SJSA1 (cell line): ENCODE measurements around the gene HSD11B1. TPM values are rescaled to one million over a fixed set of nuclear protein-coding genes. Genes with fewer than 3 reads are reported as not detected.
A peak's percentile ranks its signal among the peaks of the same experiment; 100 is the strongest.

Experiments used
- DNase-seq, 2 experiments: peaks; one replicate each; pipeline ENCODE4 v3.0.0-alpha.2; 2015 to 2020; ENCODE audit warnings: low spot score in 2 of 2, low read depth in 1 of 2
- H3K27ac ChIP-seq: fragments of 250-450 bp; sonication (Bioruptor Pico); 2 replicates; pipeline ENCODE4 v1.5.1; 2020; ENCODE audit warnings: mild to moderate bottlenecking, moderate library complexity
- H3K27me3 ChIP-seq: fragments of 250-450 bp; sonication (Bioruptor Pico); replicated peaks from 2 replicates; pipeline ENCODE4 v1.5.1; 2020; ENCODE audit warnings: mild to moderate bottlenecking, moderate library complexity
- H3K36me3 ChIP-seq: fragments of 250-450 bp; sonication (Bioruptor Pico); 2 replicates; pipeline ENCODE4 v1.5.1; 2020; ENCODE audit warnings: mild to moderate bottlenecking
- H3K4me1 ChIP-seq: fragments of 250-450 bp; sonication (Bioruptor Pico); replicated peaks from 2 replicates; pipeline ENCODE4 v1.6.1; 2021; ENCODE audit warnings: mild to moderate bottlenecking
- H3K4me3 ChIP-seq: fragments of 250-450 bp; sonication (Bioruptor Pico); 2 replicates; pipeline ENCODE4 v1.5.1; 2020; ENCODE audit warnings: mild to moderate bottlenecking
- H3K9me3 ChIP-seq: fragments of 250-450 bp; sonication (Bioruptor Pico); replicated peaks from 2 replicates; pipeline ENCODE4 v1.5.1; 2020; ENCODE audit warnings: mild to moderate bottlenecking
- total RNA-seq: library from RNA; depleted of rRNA; stranded (reverse); fragments of >200 nt; shearing (Covaris generic); gene quantifications from 2 replicates; pipeline ENCODE4 v1.2.3, GENCODE V29; 2014; rRNA removed

The HSD11B1 gene
- 0.13 TPM in 1 of 2 replicates, not detected in the other for total RNA-seq

- no peak for DNase-seq
- H3K9me3 ChIP-seq: no peaks in the 10 kb centered on the region
- H3K27me3 ChIP-seq: 0 out of 2 replicates have a peak, but pooled peaks cover 4% of the 10 kb centered on the region
- H3K4me1 ChIP-seq: no peaks in the 10 kb centered on the region; the same call in 1 of the 2 replicates
- no peak within 1 kb of the TSS for H3K4me3 ChIP-seq
- no peaks in the 10 kb centered on the region for H3K36me3 ChIP-seq
- no peak within 1 kb of the TSS for H3K27ac ChIP-seq
These were observed at the start of gene HSD11B1 for GRCh38 chr1:209704584-209704983. Gene HSD11B1, plus strand, starts transcription at chr1:209704846. Its CDS starts 97 bp downstream, at chr1:209704943.

GRCh38 chr1:209655411-209656231, 49.0 kb upstream of the HSD11B1 start:
- H3K9me3 ChIP-seq: no peaks in the 10 kb centered on the region
- H3K4me1 ChIP-seq: peaks cover 49% of the 10 kb centered on the region
- H3K4me3 ChIP-seq: no peak overlapping the region
- H3K27me3 ChIP-seq: no peaks in the 10 kb centered on the region
- no peaks in the 10 kb centered on the region for H3K36me3 ChIP-seq
- no peak overlapping the region for H3K27ac ChIP-seq
- no peak for DNase-seq

GRCh38 chr1:209657140-209657879, 47.3 kb upstream of the HSD11B1 start:
- peak overlapping the region; percentile 77 for H3K27ac ChIP-seq
- no peak overlapping the region for H3K4me3 ChIP-seq
- peak; percentile 44 to 64 for DNase-seq
- H3K36me3 ChIP-seq: no peaks in the 10 kb centered on the region
- H3K4me1 ChIP-seq: peaks cover 39% of the 10 kb centered on the region
- H3K27me3 ChIP-seq: no peaks in the 10 kb centered on the region
- H3K9me3 ChIP-seq: no peaks in the 10 kb centered on the region

- Histone ChIP-seq H3K27ac (peak overlapping the region; percentile 77), H3K36me3 (no peaks in the 10 kb centered on the region), H3K9me3 (no peaks in the 10 kb centered on the region), H3K4me3 (no peak overlapping the region), H3K27me3 (no peaks in the 10 kb centered on the region), H3K4me1 (peaks cover 36% of the 10 kb centered on the region)
- no peak for DNase-seq
These were observed 46.7 kb upstream of the HSD11B1 start for GRCh38 chr1:209657918-209658317.

DNA sequence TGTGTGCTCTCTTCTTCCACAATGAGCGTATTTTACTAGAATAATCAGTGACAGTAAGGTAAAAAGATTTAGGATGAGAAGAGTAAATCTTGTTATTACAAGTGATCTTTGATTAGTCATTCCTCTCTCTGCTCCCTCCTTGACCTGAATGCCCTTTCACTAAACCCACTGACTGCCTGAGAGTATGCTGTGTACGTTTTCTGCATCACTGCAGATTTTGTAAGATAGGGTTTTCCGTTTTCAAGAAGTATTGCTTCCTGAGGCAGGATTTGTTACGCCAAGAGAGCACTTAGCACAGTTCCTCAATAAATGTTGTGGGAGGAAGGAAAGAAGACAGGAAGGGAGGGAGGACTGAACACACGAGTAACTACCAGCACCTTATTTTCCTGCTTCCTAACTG, 44.7 kb upstream of the HSD11B1 start:
- H3K27ac ChIP-seq: no peak overlapping the region
- no peaks in the 10 kb centered on the region for H3K9me3 ChIP-seq
- peaks cover 29% of the 10 kb centered on the region for H3K4me1 ChIP-seq
- H3K4me3 ChIP-seq: no peak overlapping the region
- no peaks in the 10 kb centered on the region for H3K27me3 ChIP-seq
- DNase-seq: no peak
- H3K36me3 ChIP-seq: no peaks in the 10 kb centered on the region

DNA sequence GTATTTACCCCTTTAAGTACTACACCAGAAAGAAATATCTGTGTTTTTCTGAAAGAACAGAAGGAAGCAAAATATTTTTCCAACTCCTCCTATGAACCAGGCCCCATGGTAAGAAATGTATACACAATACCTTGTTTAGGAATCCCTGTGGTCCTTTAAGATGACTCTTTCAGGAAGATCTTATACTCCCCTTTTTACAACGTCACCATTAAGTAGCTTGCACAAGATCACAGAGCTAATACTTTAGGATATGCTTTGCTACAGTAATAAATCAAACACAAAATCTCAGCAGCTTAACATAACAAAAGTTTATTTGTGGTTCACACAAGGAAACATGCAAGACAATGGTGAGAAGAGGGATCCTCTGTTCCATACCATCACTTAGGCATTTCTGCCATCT, 43.6 kb upstream of the HSD11B1 start:
- Histone ChIP-seq H3K27ac (no peak overlapping the region), H3K9me3 (no peaks in the 10 kb centered on the region), H3K4me3 (no peak overlapping the region), H3K4me1 (peaks cover 25% of the 10 kb centered on the region), H3K27me3 (no peaks in the 10 kb centered on the region), H3K36me3 (no peaks in the 10 kb centered on the region)
- DNase-seq: no peak

DNA sequence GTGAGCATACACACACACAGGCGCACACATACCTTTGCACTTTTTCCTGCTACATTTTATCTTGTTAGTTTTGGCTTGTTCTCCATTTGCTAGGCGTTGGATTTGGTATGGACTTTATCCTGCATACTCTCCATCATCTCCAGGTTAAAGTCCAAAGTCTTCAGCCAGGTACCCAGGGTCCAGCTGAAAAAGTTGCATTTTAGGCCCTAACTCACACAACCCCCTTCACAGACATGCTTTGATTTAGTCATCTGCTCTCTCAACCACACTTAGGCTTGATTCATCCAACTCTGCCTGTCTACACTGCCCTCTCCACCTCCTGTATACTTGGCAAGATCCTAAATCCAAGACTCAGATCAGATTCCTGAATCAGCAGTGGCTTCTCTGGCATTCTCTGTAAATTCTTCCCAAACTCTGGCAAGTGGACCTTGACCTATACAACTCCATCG, 41.7 kb upstream of the HSD11B1 start:
- H3K4me3 ChIP-seq: no peak overlapping the region
- no peak overlapping the region for H3K27ac ChIP-seq
- no peaks in the 10 kb centered on the region for H3K27me3 ChIP-seq
- no peaks in the 10 kb centered on the region for H3K36me3 ChIP-seq
- peaks cover 7% of the 10 kb centered on the region; the same call in 1 of the 2 replicates for H3K4me1 ChIP-seq
- H3K9me3 ChIP-seq: no peaks in the 10 kb centered on the region
- DNase-seq: no peak

- no peak overlapping the region for H3K4me3 ChIP-seq
- no peaks in the 10 kb centered on the region for H3K4me1 ChIP-seq
- H3K9me3 ChIP-seq: no peaks in the 10 kb centered on the region
- DNase-seq: no peak
- no peaks in the 10 kb centered on the region for H3K27me3 ChIP-seq
- no peaks in the 10 kb centered on the region for H3K36me3 ChIP-seq
- no peak overlapping the region for H3K27ac ChIP-seq
These were observed 37.5 kb upstream of the HSD11B1 start for GRCh38 chr1:209667103-209667502.

DNA sequence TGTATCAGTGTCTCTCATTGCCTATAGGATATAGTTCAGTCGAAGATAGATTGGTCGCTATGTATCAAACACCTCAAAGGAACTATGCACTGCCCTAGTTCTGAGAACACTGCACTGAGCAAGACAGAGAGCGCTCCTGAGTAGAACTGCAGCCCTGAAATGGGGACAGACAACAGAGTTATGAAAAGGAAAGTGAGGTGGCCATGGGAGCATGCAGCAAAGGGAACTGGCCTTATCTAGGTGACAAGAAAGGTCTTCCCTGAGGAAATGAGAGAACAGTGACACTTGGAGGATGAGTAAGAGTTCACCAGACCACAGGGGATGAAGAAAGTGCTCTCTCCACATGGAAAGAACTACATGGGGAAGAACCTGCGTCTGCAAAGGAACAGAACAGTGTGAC, 36.9 kb upstream of the HSD11B1 start:
- DNase-seq: no peak
- Histone ChIP-seq H3K36me3 (no peaks in the 10 kb centered on the region), H3K4me3 (no peak overlapping the region), H3K4me1 (no peaks in the 10 kb centered on the region), H3K9me3 (no peaks in the 10 kb centered on the region), H3K27ac (no peak overlapping the region), H3K27me3 (no peaks in the 10 kb centered on the region; the same call in 1 of the 2 replicates)

DNA sequence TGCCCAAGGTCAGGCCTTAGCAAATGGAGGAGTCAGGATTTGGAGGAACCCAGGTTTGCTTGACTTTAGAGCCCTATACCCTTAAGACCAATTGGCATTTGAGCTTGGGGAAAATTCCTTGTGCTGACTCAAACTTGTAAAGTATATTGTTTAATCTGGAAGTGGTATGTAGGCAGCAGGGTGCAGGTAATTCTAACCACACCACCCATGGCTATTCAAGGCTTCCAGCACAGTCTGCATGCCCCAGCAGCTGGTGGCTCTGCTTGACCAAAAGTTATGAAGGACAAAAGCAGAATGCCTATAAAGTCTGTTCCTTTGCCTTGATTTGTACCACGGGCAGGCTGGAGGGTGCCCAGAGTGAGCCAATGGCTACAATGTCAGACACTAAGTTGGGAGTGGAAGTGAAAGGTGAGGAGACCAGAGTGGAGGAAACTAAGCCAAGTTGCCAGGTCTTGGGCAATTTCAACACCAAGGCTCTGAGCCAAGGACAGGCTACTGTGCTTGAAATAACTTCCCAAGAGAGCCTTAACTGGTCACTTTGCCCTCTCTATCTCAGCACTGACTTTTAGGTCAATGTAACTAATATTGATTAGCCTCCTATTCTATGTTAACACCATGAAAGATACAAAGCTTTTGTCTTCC, 34.1 kb upstream of the HSD11B1 start:
- H3K27ac ChIP-seq: no peak overlapping the region
- H3K36me3 ChIP-seq: no peaks in the 10 kb centered on the region
- H3K9me3 ChIP-seq: no peaks in the 10 kb centered on the region
- no peak overlapping the region for H3K4me3 ChIP-seq
- H3K4me1 ChIP-seq: no peaks in the 10 kb centered on the region
- no peak for DNase-seq
- peaks cover 16% of the 10 kb centered on the region for H3K27me3 ChIP-seq

DNA sequence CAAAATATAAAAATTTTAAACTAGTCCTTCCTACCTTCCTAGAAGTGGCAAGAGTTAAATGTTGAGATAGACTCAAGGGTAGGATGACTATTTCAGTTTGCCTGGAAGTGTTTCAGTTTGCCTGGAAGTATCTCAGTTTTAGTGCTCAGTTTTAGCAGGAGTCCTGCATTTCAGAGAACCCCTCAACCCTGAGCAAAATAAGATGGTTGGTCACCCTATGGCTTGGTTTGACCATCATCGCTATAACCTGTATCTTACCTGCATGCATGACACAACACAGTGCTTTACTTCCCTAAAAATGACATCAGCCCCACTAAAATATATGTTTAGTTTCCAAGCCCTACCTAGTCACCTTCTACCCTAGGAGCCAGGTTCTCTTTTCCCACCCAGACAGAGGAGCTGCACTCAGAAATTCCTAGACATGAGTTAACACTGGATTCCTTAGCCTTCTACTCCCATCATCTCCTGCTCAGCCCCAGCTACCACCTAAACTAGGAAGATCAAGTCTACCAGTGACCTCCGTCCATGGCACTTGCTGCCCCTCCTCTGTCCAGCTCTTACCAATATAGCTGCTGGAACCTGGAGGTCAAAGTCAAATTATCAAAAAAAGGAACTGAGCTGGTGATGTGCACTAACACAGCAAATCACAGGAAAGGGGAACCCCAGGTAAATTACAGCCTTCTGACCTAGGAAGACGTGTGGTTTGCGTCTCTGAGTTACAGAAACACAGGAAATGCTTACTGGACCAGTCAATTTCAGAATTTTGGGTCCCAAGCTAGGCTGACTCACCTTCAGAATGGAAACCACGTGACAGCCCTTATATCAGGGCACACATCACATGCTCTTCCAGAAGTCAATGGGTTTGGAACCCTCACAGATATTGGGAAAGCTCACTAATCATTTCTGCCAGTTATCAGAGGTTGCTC, 31.7 kb upstream of the HSD11B1 start:
- Histone ChIP-seq H3K9me3 (no peaks in the 10 kb centered on the region), H3K4me1 (no peaks in the 10 kb centered on the region), H3K27me3 (peaks cover 32% of the 10 kb centered on the region), H3K36me3 (no peaks in the 10 kb centered on the region), H3K27ac (no peak overlapping the region), H3K4me3 (no peak overlapping the region)
- DNase-seq: no peak

DNA sequence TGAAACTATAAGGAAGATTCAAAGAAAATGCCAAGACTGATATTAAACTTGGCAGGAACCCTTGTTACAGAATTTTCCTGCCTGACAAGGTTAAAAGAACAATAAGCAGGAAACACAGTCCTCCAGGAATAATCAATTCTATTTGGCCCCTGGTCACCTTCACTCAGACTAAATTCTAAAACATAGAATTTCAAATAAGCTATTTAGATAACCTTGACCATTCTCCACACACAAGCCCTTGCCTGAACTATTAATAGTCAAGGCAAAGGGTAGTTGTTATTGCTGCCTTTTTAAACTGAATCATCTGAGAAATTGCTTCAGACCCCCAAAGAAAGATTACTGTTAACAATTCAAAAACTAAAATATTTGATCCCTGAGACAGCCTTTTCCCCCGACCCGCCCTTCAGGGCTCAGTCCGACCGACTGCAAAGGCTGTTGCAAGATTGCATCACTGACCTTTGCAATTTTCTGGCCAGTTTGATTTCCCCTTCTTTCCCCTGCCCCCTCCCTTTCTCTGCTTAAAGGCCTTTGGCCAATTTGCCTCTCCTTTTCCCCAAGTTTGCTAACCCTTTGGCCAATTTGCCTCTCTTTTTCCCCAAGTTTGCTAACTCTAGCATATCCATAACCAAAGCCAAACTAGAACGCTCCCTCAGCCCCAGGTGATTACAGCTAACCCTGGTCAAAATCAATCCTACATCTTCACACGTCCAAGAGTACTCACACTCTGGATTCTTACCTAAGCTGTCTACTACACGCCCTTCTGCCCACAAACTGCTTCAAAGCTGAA, 30.8 kb upstream of the HSD11B1 start:
- no peaks in the 10 kb centered on the region for H3K36me3 ChIP-seq
- no peaks in the 10 kb centered on the region for H3K4me1 ChIP-seq
- no peak overlapping the region for H3K27ac ChIP-seq
- no peak for DNase-seq
- H3K27me3 ChIP-seq: peaks cover 32% of the 10 kb centered on the region
- H3K4me3 ChIP-seq: no peak overlapping the region
- no peaks in the 10 kb centered on the region for H3K9me3 ChIP-seq
